Lower leg skin (tissue), 3 donors: Measurements from ENCODE around the gene HEPACAM.

Source experiments
- POLR2A ChIP-seq, 2 donors: fragments of 450-650 bp; IDR thresholded peaks; one replicate each; pipeline ENCODE4 v1.6.1; 2016 to 2017; ENCODE audit warnings: antibody characterized with exemption in 2 of 2, mild to moderate bottlenecking in 1 of 2, moderate library complexity in 1 of 2
- TF ChIP-seq, protein P1 (sequence below), 3 donors: fragments of 450-650 bp; IDR thresholded peaks; one replicate each; pipeline ENCODE4 v1.5.1; 2016; ENCODE audit warnings: antibody characterized with exemption in 3 of 3, mild to moderate bottlenecking in 3 of 3, moderate library complexity in 2 of 3

GRCh38 chr11:124891373-124891861, 44.4 kb downstream of the HEPACAM start:
- TF ChIP-seq, protein P1, sequence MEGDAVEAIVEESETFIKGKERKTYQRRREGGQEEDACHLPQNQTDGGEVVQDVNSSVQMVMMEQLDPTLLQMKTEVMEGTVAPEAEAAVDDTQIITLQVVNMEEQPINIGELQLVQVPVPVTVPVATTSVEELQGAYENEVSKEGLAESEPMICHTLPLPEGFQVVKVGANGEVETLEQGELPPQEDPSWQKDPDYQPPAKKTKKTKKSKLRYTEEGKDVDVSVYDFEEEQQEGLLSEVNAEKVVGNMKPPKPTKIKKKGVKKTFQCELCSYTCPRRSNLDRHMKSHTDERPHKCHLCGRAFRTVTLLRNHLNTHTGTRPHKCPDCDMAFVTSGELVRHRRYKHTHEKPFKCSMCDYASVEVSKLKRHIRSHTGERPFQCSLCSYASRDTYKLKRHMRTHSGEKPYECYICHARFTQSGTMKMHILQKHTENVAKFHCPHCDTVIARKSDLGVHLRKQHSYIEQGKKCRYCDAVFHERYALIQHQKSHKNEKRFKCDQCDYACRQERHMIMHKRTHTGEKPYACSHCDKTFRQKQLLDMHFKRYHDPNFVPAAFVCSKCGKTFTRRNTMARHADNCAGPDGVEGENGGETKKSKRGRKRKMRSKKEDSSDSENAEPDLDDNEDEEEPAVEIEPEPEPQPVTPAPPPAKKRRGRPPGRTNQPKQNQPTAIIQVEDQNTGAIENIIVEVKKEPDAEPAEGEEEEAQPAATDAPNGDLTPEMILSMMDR (IDR thresholded peaks at IDR 0.05), result no peak
- TF ChIP-seq POLR2A (IDR thresholded peaks at IDR 0.05), result no peak
